Spleen (tissue), 13 donors: Measurements from ENCODE around the gene MED23. TPM values are rescaled to one million over a fixed set of nuclear protein-coding genes. Genes with fewer than 3 reads are reported as not detected.

Experiments
- DNase-seq: peaks from one replicate; pipeline ENCODE4 v3.0.0-alpha.2; 2020
- H3K27ac ChIP-seq, 8 donors: fragments of 200-600 bp; sonication (generic) in 7 of 8; 1 replicate in 4 of 8; 2 replicates in 4 of 8; pipeline versions ENCODE4 v1.5.0 to v1.8.0; 2016 to 2021; ENCODE audit warnings: inconsistent platforms in 4 of 8, mild to moderate bottlenecking in 4 of 8, moderate library complexity in 1 of 8
- H3K27me3 ChIP-seq, 7 donors: fragments of 200-600 bp; sonication (generic) in 6 of 7; replicated peaks in 1 of 7; 1 replicate in 4 of 7; 2 replicates in 3 of 7; pipeline versions ENCODE4 v1.5.0 to v1.8.0; 2016 to 2021; ENCODE audit warnings: inconsistent platforms in 3 of 7, mild to moderate bottlenecking in 1 of 7
- H3K36me3 ChIP-seq, 6 donors: fragments of 200-600 bp; sonication (generic) in 5 of 6; 1 replicate in 4 of 6; 2 replicates in 2 of 6; pipeline versions ENCODE4 v1.5.0 to v1.8.0; 2016 to 2021; ENCODE audit warnings: inconsistent platforms in 2 of 6
- H3K4me1 ChIP-seq, 6 donors: fragments of 200-600 bp; sonication (generic) in 5 of 6; 1 replicate in 3 of 6; 2 replicates in 3 of 6; pipeline versions ENCODE4 v1.5.0 to v1.8.0; 2016 to 2021; ENCODE audit warnings: inconsistent platforms in 3 of 6
- H3K4me3 ChIP-seq, 8 donors: fragments of 200-600 bp; sonication (generic) in 7 of 8; 1 replicate in 4 of 8; 2 replicates in 4 of 8; pipeline versions ENCODE4 v1.5.0 to v1.8.0; 2016 to 2021; ENCODE audit warnings: inconsistent platforms in 4 of 8, mild to moderate bottlenecking in 4 of 8, moderate library complexity in 2 of 8
- H3K9me3 ChIP-seq, 8 donors: fragments of 200-600 bp; sonication (generic) in 7 of 8; 1 replicate in 4 of 8; 2 replicates in 4 of 8; pipeline versions ENCODE4 v1.5.0 to v1.8.0; 2016 to 2021; ENCODE audit warnings: inconsistent platforms in 4 of 8
- POLR2A ChIP-seq, 3 donors: fragments of 450-650 bp; IDR thresholded peaks; one replicate each; pipeline ENCODE4 v1.5.1; 2017; ENCODE audit warnings: antibody characterized with exemption in 3 of 3, mild to moderate bottlenecking in 1 of 3
- POLR2AphosphoS5 ChIP-seq, 3 donors: sonication (generic); formaldehyde crosslinking; IDR thresholded peaks; one replicate each; pipeline ENCODE4 v1.5.1; 2017; ENCODE audit warnings: antibody characterized with exemption in 3 of 3
- WGBS, 5 donors: extraction: QIAGEN DNeasy Blood & Tissue Kit in 3 of 5; methylation state at CpG; one replicate each; pipeline versions ENCODE4 v1.1.5 to v1.1.7; 2013 to 2018; 5-methylcytosine and 5-hydroxymethylcytosine counted together
- intact Hi-C: fragments of 100-400 bp; cut with DNase I; formaldehyde crosslinking; loops from one replicate; pipeline ENCODE4 v1.15.0; 2023; ENCODE audit warnings: low total_unique reads
- long read RNA-seq, 2 donors: transcript quantifications; one replicate each; lab custom pipeline, GENCODE V29; 2026
- polyA plus RNA-seq, 3 donors: library from polyadenylated mRNA; stranded (reverse); fragments of 200-250 nt; gene quantifications; one replicate each; pipeline ENCODE4 v1.2.1, GENCODE V29; 2013
- total RNA-seq, 7 donors: library from RNA; depleted of rRNA in 3 of 7; stranded (reverse); fragments of >200 nt in 3 of 7; fragmentation: NEBNext Ultra II Directional in 4 of 7; extraction: Animal tissue kit (Norgen Biotek cat#: 25700) in 4 of 7; gene quantifications; one replicate each; pipeline versions ENCODE4 v1.1.0 to v1.2.1, GENCODE V29; 2016 to 2021
- TF ChIP-seq, protein P1 (sequence below), 11 experiments: fragments of 200-600 bp in 7 of 11; fragments of 450-650 bp in 4 of 11; sonication (generic) in 4 of 11; IDR thresholded peaks in 8 of 11; conservative IDR thresholded peaks in 3 of 11; 1 replicate in 7 of 11; 2 replicates in 4 of 11; pipeline versions ENCODE4 v1.4.0 to v1.8.0; 2016 to 2021; ENCODE audit warnings: antibody characterized with exemption in 11 of 11, inconsistent platforms in 4 of 11, mild to moderate bottlenecking in 1 of 11
- donor health status: healthy with polysubstance abuse.
- donor health status: DM: no; HTN: no; CAD: no; lungs with moderate emphysema.
- donor health status: DM: no; HTN: no; CAD: no.
- donor health status: Bipolar disorder and iron deficiency.
- donor health status: healthy.
- donor health status: DM: no; HTN: no; CAD: no.
- donor health status: DM: yes; HTN: yes; CAD: no.

The MED23 gene, protein sequence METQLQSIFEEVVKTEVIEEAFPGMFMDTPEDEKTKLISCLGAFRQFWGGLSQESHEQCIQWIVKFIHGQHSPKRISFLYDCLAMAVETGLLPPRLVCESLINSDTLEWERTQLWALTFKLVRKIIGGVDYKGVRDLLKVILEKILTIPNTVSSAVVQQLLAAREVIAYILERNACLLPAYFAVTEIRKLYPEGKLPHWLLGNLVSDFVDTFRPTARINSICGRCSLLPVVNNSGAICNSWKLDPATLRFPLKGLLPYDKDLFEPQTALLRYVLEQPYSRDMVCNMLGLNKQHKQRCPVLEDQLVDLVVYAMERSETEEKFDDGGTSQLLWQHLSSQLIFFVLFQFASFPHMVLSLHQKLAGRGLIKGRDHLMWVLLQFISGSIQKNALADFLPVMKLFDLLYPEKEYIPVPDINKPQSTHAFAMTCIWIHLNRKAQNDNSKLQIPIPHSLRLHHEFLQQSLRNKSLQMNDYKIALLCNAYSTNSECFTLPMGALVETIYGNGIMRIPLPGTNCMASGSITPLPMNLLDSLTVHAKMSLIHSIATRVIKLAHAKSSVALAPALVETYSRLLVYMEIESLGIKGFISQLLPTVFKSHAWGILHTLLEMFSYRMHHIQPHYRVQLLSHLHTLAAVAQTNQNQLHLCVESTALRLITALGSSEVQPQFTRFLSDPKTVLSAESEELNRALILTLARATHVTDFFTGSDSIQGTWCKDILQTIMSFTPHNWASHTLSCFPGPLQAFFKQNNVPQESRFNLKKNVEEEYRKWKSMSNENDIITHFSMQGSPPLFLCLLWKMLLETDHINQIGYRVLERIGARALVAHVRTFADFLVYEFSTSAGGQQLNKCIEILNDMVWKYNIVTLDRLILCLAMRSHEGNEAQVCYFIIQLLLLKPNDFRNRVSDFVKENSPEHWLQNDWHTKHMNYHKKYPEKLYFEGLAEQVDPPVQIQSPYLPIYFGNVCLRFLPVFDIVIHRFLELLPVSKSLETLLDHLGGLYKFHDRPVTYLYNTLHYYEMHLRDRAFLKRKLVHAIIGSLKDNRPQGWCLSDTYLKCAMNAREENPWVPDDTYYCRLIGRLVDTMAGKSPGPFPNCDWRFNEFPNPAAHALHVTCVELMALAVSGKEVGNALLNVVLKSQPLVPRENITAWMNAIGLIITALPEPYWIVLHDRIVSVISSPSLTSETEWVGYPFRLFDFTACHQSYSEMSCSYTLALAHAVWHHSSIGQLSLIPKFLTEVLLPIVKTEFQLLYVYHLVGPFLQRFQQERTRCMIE (N-terminal part only)
- total RNA-seq (10 to 100 TPM; 33.2 to 52.6 (median 42.3) TPM), polyA plus RNA-seq (10 to 100 TPM; 15.3 to 22.4 (median 16.7) TPM)
- long read RNA-seq, donor 1 = 0 reads
- long read RNA-seq, donor 2, full-length matches to known transcripts = 1 of 1 reads
- long read RNA-seq, donor 2, partial matches to known transcripts = 0 of 1 reads
- long read RNA-seq, donor 2, other reads (novel, unspliced or antisense) = 0 of 1 reads

DNA sequence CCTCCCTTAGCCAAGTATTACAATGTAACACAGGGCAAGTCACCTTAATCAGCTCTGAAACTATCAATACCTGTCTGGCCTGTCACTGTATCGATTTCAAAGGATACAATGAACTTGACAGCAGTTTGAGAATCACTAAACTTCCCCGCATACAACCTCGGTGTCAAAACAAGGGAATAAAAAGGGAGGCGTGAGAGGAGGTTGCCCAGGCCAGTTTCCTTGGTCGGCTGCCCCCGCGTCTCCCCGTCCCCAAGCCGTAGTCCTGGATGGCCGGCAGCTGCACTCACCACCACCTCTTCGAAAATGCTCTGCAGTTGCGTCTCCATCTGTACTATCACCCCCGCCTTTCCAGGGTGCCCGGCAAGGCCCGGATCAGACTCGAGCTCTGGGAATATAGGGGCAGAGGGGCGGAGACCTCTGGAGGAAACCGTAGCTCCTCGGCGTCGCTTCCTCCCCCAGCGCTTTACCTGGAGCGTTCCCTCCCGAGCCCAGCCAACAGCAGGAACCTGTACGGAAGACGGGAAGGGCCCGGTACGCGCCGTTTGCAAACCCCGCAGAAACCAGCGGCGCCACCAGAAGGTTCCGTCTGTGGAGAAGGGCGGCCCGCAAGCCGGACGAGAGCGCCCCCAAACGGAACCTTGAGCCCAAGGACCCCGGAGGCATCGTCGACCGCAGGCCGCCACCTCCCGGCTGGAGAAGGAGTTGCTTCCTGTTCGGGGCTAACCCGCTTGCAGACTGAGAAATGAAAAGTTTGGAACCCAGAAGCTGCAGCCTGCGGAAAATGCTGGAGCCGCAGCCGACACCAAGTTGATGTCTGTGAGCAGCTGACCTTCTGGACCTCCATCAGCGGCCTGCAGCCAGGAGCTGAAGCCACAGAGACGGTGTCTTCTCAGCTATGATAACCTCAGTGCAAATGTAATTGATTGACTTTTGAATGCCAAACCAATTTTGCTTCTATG is at the start of gene MED23:
TSS of gene MED23 (minus strand) at position 519 of the 959 bp plus-strand sequence. CDS start at position 326, 193 bp downstream.
- 0 to 1% (median 1%) methylated on average over 42 to 53 of the region's 53 CpGs for WGBS, 5 donors
- Histone ChIP-seq H3K36me3 (peaks cover 0 to 37% (median 26%) of the 10 kb centered on the region in 6 donors), H3K27me3 (no peaks in the 10 kb centered on the region), H3K27ac (peak within 1 kb of the TSS; percentile 1 to 89 (median 80)), H3K4me1 (peaks cover 17 to 47% (median 31%) of the 10 kb centered on the region in 6 donors), H3K4me3 (peak within 1 kb of the TSS; percentile 54 to 94 (median 84)), H3K9me3 (no peaks in the 10 kb centered on the region)
- intact Hi-C loops = no loop called here
- peak; percentile 99 for DNase-seq
- TF ChIP-seq POLR2AphosphoS5 (IDR thresholded peaks at IDR 0.05) = peak; percentile 90 to 94 (median 92)
- peak in 2 of 3 donors; percentile 32 to 77 for TF ChIP-seq POLR2A (IDR thresholded peaks at IDR 0.05)
- TF ChIP-seq, protein P1, sequence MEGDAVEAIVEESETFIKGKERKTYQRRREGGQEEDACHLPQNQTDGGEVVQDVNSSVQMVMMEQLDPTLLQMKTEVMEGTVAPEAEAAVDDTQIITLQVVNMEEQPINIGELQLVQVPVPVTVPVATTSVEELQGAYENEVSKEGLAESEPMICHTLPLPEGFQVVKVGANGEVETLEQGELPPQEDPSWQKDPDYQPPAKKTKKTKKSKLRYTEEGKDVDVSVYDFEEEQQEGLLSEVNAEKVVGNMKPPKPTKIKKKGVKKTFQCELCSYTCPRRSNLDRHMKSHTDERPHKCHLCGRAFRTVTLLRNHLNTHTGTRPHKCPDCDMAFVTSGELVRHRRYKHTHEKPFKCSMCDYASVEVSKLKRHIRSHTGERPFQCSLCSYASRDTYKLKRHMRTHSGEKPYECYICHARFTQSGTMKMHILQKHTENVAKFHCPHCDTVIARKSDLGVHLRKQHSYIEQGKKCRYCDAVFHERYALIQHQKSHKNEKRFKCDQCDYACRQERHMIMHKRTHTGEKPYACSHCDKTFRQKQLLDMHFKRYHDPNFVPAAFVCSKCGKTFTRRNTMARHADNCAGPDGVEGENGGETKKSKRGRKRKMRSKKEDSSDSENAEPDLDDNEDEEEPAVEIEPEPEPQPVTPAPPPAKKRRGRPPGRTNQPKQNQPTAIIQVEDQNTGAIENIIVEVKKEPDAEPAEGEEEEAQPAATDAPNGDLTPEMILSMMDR (IDR thresholded peaks at IDR 0.05 in 8 of 11, conservative IDR thresholded peaks at IDR 0.05 in 3 of 11) = peak; percentile 81 to 97 (median 94)

DNA sequence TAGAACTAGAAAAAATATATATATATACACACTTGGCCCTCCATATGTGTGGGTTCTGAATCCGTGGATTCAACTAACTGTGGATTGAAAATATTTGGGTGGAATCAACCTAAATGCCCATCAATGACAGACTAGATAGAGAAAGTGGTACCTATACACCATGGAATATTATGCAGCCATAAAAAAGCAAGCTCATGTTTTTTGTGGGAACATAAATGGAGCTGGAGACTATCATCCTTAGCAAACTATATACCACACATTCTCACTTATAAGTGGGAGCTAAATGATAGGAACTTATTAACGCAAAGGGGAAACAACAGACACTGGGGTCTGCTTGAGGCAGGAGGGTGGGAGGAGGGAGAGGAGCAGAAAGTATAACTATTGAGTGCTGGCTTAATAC is 45.1 kb upstream of the MED23 start:
- no peak for DNase-seq
- Histone ChIP-seq H3K27ac (no peak overlapping the region), H3K4me1 (no peaks in the 10 kb centered on the region), H3K4me3 (no peak overlapping the region), H3K27me3 (no peaks in the 10 kb centered on the region), H3K9me3 (no peaks in the 10 kb centered on the region), H3K36me3 (no peaks in the 10 kb centered on the region)
- TF ChIP-seq POLR2AphosphoS5 (IDR thresholded peaks at IDR 0.05) (no peak), POLR2A (IDR thresholded peaks at IDR 0.05) (no peak)
- TF ChIP-seq, protein P1 (IDR thresholded peaks at IDR 0.05 in 8 of 11, conservative IDR thresholded peaks at IDR 0.05 in 3 of 11) = no peak
- WGBS, 5 donors = 89 to 97% (median 94%) methylated on average over 2 of the region's 2 CpGs
- intact Hi-C loops = no loop called here

DNA sequence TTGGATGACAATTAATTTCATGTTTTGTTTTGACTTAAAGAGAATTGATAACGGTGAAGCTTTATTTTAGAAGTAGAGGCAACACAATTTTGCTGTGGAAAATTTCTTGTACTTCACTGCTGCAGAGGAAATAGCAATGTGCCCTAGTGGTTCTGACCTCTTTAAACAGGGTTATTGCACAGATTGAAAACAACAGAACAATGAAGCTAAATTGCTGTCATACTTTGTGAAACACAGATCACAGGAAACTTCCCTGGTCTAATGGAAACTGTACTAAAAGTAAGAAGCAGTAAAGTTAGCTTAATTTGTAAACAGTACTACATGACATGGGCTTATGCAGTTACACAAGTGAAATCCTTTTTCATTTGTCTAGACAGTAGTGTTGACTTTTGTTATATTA is 41.8 kb upstream of the MED23 start:
- DNase-seq = no peak
- Histone ChIP-seq H3K9me3 (no peaks in the 10 kb centered on the region), H3K4me3 (no peak overlapping the region), H3K27me3 (no peaks in the 10 kb centered on the region), H3K4me1 (no peaks in the 10 kb centered on the region), H3K27ac (no peak overlapping the region), H3K36me3 (no peaks in the 10 kb centered on the region)
- WGBS, 5 donors = 28 to 63% (median 53%) methylated on average over 1 of the region's 1 CpG
- intact Hi-C loops = no loop called here
- TF ChIP-seq, protein P1 (IDR thresholded peaks at IDR 0.05 in 8 of 11, conservative IDR thresholded peaks at IDR 0.05 in 3 of 11) = no peak
- TF ChIP-seq POLR2AphosphoS5 (IDR thresholded peaks at IDR 0.05) = no peak
- TF ChIP-seq POLR2A (IDR thresholded peaks at IDR 0.05) = no peak
